GM20431 (cell line): ENCODE measurements around the gene UCKL1.
"Not testable (repeated sequence)": the region's sequence is repeated elsewhere in the genome, so short reads cannot be mapped to it uniquely, and the experiment has no call there.

Experiments used
- in situ Hi-C: fragments of 300-500 bp; cut with MseI, MboI; formaldehyde crosslinking; loops from one replicate; pipeline ENCODE4 v1.15.0; 2020; ENCODE audit warnings: low sequenced_read_pairs; ENCODE audit not compliant: unreplicated experiment

Gene UCKL1

DNA sequence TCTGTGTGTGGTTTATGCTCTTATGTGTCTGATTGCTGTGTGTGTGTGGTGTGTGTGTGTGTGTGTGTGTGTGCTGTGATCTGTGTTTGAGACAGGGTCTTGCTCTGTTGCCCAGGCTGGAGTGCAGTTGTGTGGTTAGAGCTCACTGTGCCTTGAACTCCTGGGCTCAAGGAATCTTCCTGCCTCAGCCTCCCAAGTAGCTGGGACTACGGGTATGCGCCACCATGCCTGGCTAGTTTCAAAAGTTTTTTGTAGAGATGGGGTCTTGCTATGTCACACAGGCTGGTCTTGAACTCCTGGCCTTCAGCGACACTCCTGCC lies 16.9 kb upstream of the UCKL1 start:
- in situ Hi-C loops, result no loop called here

DNA sequence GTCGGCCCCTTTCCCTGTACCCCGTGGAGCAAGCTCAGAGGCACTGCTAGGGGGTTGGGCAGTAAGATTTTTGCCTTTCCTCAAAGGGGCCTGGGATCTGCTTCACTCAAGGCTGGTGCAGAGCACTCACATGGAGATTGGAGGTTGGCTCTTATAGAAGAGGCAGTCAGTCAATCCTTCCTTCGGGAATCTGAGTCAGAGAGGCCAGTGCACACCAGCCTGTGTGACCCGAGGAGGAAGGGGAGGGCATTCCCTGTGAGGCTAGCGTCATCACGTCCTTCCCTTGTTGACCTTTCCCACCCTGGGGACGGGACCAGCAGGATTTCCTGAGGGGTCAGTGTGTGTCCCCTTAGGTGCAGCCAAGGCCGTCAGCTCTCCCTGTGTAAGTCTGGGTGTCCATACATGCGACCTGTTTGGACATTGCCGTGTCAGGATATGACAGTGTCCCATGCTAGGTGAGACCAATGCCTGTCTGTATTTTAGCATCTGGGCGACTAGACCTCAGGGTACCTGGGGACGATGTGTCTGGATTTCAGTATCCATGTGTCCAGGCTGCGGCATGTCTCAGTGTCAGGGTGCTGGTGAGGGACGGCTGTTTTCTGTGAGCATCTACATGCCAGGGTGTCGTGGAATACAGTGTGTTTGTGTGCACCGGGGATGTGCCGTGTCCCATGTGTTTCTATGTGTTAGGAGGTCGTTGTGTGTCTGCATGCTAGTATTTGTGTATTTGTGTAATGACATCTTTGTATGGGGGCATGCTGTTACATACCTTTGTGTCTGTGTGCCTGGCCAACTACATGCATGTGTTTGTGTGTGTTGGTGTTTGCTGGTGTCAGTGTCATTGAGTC lies 16.3 kb upstream of the UCKL1 start:
- in situ Hi-C loops, result no loop called here

DNA sequence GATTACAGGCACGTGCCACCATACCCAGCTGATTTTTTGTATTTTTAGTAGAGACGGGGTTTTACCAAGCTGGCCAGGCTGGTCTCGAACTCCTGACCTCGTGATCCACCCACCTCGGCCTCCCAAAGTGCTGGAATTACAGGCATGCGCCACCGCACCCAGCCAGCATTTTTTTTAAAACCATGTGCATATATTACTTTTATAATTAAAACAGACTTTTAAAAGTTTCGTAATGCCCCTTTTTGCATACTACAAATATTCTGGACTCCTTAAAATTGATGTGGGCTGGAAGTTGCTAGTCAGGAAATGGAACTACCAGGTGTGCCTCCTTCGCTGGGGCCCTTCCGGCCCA lies 15.7 kb upstream of the UCKL1 start:
- in situ Hi-C loops, result not testable (repeated sequence)

DNA sequence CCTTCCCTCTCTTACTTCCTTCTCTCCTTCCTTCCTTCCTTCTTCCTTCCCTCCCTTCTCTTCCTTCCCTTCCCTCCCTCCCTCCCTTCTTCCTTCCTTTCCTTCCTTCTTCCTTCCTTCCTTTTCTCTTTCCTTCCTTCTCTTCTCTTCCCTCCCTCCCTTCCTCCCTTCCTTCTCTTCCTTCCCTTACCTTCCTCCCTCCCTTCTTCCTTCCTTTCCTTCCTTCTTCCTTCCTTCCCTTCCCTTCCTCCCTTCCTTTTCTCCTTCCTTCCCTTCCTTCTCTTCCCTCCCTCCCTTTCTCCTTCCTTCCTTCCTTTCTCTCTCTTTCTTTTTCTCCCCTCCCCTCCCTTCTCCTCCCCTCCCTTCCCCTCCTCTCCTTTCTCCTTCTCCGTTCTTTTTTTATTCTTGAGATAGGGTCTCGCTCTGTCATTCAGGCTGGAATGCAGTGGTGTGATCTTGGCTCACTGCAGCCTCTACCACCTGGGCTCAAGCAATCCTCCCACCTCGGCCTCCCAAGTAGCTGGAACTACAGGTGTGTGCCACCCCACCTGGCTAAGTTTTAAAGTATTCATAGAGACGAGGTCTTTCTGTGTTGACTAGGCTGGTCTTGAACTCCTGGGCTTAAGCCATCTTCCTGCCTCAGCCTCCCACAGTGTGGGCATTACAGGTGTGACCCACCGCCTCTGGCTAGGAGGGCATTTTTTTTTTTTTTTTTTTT lies 14.7 kb upstream of the UCKL1 start:
- in situ Hi-C loops, result no loop called here

DNA sequence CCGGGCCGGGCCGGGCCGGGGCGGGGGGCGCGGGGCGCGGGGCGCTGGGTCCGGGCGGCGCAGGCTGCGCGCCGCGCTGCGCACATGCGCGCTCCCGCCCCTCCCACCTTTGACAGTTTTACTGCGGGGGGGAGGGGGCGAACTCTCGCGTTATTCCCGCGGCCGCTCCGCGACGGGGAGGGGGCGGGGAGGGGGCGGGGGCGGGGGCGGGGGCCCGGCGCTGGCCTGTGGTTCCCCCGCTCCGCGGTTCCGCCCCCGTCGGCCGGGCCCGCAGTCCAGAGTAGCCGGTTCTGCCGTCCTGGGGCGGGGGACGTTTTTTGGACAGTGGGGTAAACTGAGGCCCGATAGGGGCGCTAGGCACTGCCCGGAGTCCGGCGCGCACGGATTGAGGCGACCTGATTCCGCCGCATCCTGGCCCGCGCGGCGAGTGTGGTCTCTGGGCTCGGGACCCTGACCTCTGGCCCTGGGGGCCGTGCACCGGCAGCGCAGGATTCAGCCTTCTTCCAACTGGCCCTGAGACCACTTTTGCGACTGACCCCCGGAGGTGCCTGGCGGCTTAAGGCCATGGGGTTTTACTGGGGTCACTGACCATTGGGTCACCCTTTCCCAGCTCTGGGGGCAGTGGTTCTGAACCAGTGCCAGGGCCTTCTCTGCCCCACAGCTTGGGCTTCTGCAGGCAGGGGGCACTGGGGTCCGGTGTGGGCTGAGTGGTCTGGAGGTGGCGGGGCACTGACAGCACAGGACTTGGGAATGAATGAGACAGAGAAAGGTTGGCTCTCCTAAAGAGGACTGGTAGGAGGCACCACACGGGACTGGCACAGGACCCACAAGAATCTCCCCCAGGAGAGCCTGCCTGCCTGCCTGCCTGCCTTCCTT lies 13.9 kb upstream of the UCKL1 start, which contains the start of gene ZNF512B:
ZNF512B (minus strand) TSS at position 93 of the 876 bp plus-strand sequence. CDS start 1,980 bp downstream, outside the sequence.
- in situ Hi-C loops, result no loop called here

DNA sequence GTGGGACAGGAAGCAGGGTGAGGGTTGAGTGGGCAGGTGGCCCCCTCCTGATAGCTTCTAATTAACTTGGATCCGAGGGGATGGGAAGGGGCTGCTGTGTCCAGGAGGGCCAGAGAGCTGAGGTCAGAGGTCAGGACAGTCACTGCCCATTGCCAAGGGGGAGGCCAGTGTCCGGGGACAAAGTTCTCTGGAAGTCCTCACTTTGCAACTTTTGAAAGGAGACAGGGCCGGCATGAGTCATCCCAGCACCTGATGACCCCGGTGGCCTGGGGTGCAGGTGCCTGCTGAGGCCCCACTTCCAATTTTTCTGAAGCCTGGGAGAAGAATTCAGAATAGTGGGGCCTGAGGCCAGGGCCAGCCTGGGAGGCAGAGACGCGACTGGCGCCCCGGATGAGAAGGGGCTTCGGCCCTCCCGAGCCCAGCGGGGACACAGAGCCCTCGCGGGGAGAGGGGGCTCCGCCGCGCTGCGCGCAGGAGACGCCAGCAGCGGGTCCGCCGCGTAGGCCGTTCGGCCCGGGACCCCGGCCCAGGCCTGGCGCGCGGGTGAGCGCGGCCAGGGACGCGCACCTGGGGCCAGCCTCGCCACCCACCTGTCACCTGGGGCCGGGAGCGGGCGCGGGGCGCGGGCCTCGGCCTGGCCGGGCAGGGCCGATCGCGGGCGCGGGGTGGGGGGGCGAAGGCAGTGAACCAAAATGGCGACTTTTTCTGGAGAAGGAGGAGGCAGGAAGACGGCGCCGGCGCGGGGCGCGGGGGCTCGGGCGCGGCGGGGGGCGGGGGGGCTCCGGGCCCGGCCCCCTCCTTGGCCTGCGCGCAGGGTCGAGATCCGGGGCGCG lies 12.9 kb upstream of the UCKL1 start:
- in situ Hi-C loops, result no loop called here

DNA sequence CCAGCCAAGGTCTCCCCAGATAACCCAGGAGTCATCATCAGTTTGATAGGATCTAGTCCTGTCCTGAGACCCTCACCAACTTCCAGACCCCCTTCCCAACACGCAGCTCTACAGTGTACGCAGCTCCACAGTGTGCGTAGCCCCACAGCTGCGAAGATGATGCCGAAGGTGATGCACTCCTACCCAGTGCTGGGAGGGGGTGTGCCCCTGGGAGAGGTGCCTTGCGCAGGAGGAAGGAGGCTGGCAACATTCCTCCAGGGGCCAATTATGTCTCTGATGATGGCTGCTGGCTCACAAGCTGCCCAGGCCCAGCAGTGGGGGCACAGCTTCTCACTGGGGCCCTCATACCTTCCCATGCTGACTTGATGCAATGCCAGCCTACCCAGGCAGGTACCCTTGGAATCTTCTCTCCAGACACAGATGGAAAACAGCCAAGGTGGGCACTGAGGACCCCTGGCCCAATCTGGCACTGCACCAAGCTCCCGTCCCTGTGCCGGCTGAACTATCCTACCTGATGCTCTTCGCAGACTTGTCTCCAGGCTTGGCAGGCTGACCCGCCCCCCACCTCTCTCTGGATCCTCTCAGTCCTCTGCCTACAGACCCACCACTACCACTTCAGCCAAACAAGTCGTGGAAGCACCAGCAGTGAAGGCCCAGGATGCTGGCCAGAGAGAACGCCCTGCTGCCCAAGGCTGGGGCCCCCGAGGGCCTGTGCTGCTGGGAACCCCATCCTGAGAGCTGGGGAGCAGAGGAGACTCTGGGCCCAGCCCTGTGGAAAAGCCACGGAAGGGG lies 12.1 kb upstream of the UCKL1 start:
- in situ Hi-C loops, result no loop called here

DNA sequence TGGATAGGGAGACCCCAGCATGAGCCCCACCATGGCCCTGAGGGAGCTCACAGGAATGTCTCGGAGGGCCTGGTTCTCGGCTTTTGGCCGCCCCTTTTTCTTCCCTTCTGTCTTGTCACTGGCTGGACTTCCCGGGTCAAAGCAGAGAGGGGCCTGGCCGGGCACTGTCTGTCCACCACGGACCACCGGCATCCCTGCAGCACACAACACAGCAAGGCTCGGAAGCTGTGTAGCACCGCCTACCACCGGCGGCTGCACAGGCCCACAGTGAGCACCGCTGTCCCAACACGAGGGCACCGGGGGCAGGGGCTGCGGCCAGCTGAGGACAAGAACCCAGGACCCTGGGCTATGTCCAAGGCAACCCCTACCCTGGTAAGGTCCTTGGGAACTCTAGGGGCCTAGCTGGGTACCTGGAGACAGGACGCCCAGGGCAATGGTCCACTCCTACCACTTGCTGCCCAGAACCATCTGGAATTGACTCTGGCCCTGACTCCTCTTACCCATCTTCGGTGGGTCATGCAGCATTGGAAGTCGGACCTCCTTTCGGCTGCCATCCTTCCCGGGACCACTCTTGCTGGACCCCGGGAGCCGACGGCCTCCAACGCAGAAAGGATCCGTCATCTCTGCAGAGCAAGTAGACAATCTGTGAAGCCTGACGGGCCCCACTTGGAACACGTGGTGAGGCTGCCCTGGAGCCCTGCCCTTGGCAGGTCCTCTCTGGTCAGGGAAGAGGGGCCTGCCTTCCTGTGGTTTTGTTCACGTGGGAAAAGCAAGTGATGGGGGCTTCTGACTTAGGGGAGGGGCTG lies 11.3 kb upstream of the UCKL1 start:
- in situ Hi-C loops, result no loop called here

DNA sequence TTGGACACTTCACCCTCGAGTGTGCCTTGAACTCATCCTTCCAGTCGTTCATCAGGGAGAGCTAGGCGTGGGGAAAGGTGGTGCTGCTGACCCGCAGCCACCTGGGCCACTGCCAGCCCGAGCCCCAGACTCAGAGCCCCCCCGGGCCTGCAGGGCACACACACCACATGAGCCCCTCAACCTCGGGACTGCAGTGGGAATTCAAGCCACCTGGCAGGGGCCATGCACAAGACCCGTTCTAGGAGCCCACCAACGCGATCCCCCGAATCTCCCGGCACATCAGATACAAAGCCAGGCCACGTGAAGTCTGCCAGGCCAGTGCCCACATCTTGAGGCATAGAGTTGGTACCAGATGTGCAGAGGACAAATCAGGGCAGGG lies 10.7 kb upstream of the UCKL1 start:
- in situ Hi-C loops, result no loop called here

DNA sequence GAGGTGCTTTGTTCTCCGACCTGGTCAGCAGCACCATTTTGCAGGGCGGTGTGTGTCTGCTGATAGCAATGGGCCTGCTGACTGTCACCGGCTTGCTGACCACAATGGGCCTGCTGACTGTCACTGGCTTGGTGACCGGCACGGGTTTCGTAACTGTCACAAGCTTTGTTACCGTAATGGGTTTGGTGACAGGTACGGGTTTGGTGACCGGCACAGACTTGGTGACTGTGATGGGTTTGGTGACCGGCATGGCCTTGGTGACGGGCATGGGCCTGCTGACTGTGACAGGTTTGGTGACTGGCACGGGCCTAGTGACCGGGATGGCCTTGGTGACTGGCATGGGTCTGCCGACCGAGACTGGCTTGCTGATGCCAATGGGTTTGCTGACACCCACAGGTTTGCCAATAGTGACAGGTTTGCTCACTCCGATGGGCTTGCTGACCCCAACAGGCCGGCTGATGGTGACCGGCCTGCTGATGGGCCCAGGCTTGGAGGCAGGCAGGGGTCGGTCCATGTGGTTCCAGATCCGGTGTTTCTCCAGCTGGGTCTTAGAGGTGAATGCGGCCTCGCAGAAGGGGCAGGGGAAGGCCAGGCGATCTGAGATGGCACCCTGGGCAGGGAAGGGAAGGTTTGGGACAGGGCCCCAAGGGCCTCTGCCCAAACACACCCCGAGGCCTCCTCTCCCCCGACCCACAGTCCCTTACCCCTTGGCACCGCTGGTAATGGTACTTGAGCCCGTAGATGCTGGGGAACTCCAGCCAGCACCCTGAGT lies 10.1 kb upstream of the UCKL1 start:
- in situ Hi-C loops, result no loop called here

DNA sequence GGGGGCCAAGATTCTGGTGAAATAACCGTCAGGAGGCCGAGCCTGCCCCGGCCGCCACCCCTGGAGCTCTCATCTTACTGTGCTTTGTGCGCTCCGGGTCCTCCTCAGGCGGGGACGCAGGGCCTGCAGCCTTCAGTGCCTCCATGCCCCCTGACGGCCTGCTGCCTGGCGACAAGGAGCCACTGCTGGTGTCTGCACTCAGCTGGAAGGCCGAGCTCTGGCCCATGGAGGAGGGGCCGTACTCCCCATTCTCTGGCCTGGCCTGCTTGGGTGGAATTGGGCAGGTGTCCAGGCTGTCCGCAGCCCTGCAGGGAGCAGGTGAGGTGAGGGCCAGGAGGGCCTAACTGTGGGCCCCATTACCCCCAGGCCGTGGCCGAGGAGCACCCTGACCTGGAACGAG lies 8.2 kb upstream of the UCKL1 start:
- in situ Hi-C loops, result no loop called here

DNA sequence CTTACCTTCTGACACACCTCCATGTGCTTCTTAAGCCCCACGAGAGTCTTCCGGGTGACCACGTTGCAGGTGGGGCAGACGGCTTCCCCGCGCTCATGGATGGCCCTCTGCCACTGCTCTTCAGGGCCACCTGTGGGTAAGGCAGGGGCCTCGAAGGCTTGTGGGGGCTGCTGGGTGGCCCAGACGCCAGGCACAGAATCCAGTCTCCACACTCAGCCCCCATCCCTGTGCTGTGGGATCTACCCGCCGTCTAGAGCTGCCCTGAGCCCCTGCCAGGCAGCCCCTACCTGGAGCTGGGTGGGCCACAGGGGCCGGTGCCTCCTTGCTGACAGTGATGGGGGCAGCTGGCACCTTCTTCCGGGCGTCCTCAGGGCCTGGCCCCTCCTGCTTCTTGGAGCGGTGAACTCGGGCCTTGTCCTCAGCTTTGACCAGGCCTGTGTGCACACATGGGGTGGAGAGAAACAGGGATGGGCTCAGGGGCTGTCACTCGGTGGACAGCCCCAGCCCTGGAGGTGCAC lies 7.6 kb upstream of the UCKL1 start:
- in situ Hi-C loops, result no loop called here

DNA sequence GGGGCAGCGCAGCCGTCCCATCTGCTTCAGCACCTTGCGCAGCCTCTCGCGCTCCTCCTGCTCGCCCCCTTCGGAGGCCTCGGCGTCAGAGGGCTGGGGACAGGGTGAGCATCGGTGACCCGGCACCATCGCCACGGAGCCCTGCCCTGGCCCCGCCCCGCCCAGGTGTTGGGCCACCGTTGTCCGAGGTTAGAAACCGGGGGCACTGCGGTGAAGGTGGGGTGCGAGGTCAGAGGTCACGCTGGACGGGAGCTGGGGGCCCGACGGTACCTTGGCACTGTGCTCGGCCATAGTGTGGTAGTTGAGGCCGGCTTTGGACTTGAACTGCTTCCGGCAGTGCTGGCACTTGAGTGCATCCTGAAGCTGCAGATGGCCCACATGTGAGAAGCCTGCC lies 7.1 kb upstream of the UCKL1 start:
- in situ Hi-C loops, result no loop called here

DNA sequence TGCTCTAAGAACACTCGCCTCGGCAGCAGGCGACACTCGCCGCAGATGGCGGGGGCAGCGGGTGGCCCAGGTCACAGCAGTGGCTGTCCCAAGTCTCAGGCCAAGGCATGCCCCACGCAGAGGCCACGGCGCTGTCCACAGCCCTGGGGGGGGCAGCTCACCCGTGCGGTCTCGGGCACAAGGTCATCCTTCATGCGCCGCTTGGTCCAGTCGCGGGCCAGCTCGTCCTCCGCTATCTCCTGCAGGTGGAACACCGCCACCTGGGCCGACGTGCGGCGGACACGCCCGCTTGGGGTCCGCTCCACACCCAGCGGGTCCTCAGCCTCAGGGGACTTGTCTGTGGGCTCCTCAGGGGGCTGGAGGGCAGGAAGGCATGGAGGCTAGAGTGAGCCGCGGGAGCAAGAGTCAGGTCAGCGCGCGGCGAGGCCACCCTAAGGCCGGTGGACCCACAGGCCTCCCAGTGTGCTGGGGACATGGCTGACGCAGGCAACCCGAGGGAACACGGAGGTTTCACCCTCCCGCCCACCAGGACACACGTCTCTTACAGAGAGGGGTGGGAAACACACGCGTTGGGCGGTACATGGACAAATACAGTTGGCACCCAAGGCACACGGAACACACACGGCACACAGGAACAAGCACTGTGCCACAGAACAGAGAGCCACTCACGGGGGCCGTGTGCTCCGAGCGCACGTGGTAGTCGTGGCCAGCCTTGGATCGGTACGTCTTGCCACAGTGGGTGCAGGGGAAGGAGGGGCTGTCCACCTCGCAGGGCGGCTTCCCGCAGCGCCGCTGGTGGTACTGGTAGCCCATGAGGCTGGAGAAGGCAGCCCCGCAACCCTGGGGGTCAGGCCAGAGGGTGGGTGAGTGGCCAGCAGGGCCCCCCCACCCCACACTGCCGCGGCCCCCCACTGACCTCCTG lies 6.5 kb upstream of the UCKL1 start:
- in situ Hi-C loops, result no loop called here

DNA sequence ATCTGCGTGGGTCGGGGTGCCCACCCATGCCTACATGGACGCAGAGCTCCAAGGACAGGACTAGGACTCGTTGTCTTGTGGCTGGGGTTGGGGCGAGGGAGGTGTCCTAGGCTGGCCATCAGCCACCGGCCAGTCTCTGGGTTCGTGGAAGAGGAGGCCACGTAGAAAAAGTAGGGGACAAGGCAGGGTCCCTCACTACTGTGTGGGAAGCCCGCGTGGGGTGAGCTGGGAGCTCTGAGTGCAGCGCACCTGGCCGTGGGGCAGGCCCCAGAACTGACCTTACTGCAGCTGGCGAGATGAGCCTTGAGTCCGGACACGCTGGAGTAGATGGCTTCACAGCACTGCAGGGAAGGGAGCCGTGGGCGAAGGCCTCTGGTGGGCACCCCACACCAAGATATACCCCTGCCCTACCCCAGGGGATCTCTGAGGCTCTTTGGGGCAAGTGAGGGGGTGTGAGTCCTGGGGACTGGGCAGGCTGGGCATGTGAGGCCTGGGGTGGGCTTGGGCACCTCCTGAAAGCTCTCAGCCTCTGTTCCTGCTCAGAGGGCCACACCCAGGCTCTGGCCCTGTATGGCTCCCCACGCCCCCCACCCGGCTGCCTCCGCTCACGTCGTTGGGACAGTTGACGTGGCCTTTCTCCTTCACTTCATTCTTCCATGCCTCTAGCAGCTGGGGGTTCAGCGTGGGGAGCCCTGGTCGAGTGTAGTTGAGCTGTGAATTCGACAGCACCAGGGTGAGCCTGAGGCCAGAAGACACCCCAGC lies 5.6 kb upstream of the UCKL1 start:
- in situ Hi-C loops, result no loop called here
